ENCODE results near the gene MRPL42.
"Not testable (repeated sequence)": the region's sequence is repeated elsewhere in the genome, so short reads cannot be mapped to it uniquely, and the experiment has no call there.

Gene MRPL42

GRCh38 chr12:93484315-93484981 lies 17.1 kb downstream of the MRPL42 start:
- no peak overlapping the region for H3K27ac ChIP-seq
- TF ChIP-seq CTCF (conservative IDR thresholded peaks at IDR 0.05; ENCODE audit: low read depth), result no peak
- CTCF ChIA-PET, result no interaction called here
- POLR2A ChIA-PET (ENCODE audit: low non-redundant PET), result no interaction called here
- no peak for DNase-seq (ENCODE audit: low spot score)

DNA sequence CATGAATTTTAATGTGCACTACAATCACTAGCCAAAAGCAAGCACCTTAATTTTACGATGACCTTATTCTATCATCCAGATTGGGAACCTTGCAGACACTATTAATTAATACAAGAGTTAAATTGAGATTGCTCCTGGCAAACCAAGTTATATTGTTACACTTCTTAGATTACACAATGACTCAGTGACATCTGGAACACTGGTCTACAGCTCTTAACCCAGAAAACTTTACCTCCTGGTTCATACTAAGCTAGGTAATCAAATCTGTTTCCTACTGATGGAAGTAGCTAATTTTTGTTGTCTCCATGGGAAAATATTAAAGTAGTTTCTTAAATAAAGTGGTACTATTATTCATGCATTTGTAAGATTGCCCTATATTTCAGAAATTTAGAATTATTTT lies 25.5 kb downstream of the MRPL42 start:
- H3K27ac ChIP-seq; CTCF ChIA-PET; DNase-seq (ENCODE audit: low spot score); POLR2A ChIA-PET (ENCODE audit: low non-redundant PET): not testable (repeated sequence)

GRCh38 chr12:93494096-93494495 lies 26.8 kb downstream of the MRPL42 start:
- TF ChIP-seq CTCF (conservative IDR thresholded peaks at IDR 0.05; ENCODE audit: low read depth), result no peak
- no peak overlapping the region for H3K27ac ChIP-seq
- no peak for DNase-seq (ENCODE audit: low spot score)
- ChIA-PET POLR2A (ENCODE audit: low non-redundant PET) (no interaction called here), CTCF (interaction anchor here (0.6 kb wide), 1 partner anchor 566 kb away, joined by 3 read pairs; no protein-coding TSS in a partner anchor)

GRCh38 chr12:93497456-93497855 lies 30.1 kb downstream of the MRPL42 start:
- no peak for DNase-seq (ENCODE audit: low spot score)
- no peak for TF ChIP-seq CTCF (conservative IDR thresholded peaks at IDR 0.05; ENCODE audit: low read depth)
- no peak overlapping the region for H3K27ac ChIP-seq
- CTCF ChIA-PET, result no interaction called here
- POLR2A ChIA-PET (ENCODE audit: low non-redundant PET), result no interaction called here

- DNase-seq (ENCODE audit: low spot score); H3K27ac ChIP-seq; POLR2A ChIA-PET (ENCODE audit: low non-redundant PET): not testable (repeated sequence)
- CTCF ChIA-PET, result interaction anchor here (0.7 kb wide), 1 partner anchor 512 kb away, joined by 3 read pairs; no protein-coding TSS in a partner anchor
Observed at GRCh38 chr12:93498813-93499212, 31.5 kb downstream of the MRPL42 start.

- CTCF ChIA-PET, result interaction anchor here (0.6 kb wide), 1 partner anchor 35 kb away, joined by 3 read pairs; no protein-coding TSS in a partner anchor
- POLR2A ChIA-PET (ENCODE audit: low non-redundant PET), result no interaction called here
- H3K27ac ChIP-seq, result no peak overlapping the region
- TF ChIP-seq CTCF (conservative IDR thresholded peaks at IDR 0.05; ENCODE audit: low read depth), result no peak
- DNase-seq (ENCODE audit: low spot score), result no peak
Observed at GRCh38 chr12:93500201-93500600, 32.9 kb downstream of the MRPL42 start.

DNA sequence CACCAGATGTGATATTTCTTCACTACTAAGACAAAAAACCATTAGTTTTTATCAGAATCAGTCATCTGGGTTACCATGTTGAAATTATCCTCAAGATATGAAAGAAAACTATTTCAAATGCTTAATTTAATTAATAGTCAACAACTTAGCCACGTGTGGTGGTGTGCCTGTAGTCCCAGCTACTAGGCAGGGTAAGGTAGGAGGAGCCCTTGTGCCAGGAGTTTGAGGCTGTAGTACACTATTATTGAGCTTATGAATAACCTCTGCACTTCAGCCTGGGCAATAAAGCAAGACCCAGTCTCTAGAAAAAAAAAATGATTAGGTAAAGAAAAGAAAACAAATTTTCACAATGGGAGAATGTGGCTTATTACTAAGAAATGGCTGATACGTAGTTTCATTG lies 33.4 kb downstream of the MRPL42 start:
- TF ChIP-seq CTCF (conservative IDR thresholded peaks at IDR 0.05; ENCODE audit: low read depth), result no peak
- DNase-seq (ENCODE audit: low spot score), result no peak
- POLR2A ChIA-PET (ENCODE audit: low non-redundant PET), result no interaction called here
- no peak overlapping the region for H3K27ac ChIP-seq
- CTCF ChIA-PET, result interaction anchor here (0.6 kb wide), 1 partner anchor 36 kb away, joined by 3 read pairs; no protein-coding TSS in a partner anchor

Data from RWPE1 (cell line).